Measurements from ENCODE around the gene PCDH10. TPM values are rescaled to one million over a fixed set of nuclear protein-coding genes. Genes with fewer than 3 reads are reported as not detected.
A peak's percentile ranks its signal among the peaks of the same experiment; 100 is the strongest.

PCDH10 gene
- total RNA-seq = not detected
- total RNA-seq (2013) = not detected

- peaks cover 28% of the 10 kb centered on the region for H3K27me3 ChIP-seq (ENCODE audit: control insufficient read depth, insufficient read depth, low read length)
- no peak for TF ChIP-seq CTCF (IDR thresholded peaks at IDR 0.05)
- peaks cover 7% of the 10 kb centered on the region for H3K9me3 ChIP-seq (ENCODE audit: control insufficient read depth, insufficient read depth, low read length)
- DNase-seq (peak in 1 of 2 donors; percentile 13), ATAC-seq (peak in 2 of 3 donors; percentile 48 to 62)
- Mint-ChIP-seq H3K4me3 (peak within 1 kb of the TSS; percentile 75), H3K27ac (no peak within 1 kb of the TSS), H3K9me3 (peaks cover 0 to 8% of the 10 kb centered on the region in 2 donors), H3K4me1 (peaks cover 0 to 13% of the 10 kb centered on the region in 2 donors), H3K27me3 (ENCODE audit: low read depth in 2 of 2) (peaks cover 39 to 66% of the 10 kb centered on the region in 2 donors), H3K36me3 (peaks cover 23% of the 10 kb centered on the region)
- 3% methylated on average over 38 of the region's 38 CpGs for WGBS (ENCODE audit: insufficient coverage)
- peaks cover 7% of the 10 kb centered on the region for H3K4me1 ChIP-seq (ENCODE audit: control insufficient read depth, insufficient read depth, low read length)
- intact Hi-C loops (cut with micrococcal nuclease) = no loop called here
- H3K4me3 ChIP-seq (ENCODE audit: low read length) = no peak within 1 kb of the TSS
- no peak within 1 kb of the TSS for H3K27ac ChIP-seq (ENCODE audit: low read length)
- no peaks in the 10 kb centered on the region for H3K36me3 ChIP-seq (ENCODE audit: control insufficient read depth, insufficient read depth, low read length)
Measured at GRCh38 chr4:133148690-133149363, at the start of gene PCDH10. PCDH10 (plus strand) TSS chr4:133149294; CDS start chr4:133150141, 847 bp downstream.

- no peaks in the 10 kb centered on the region for H3K36me3 ChIP-seq (ENCODE audit: control insufficient read depth, insufficient read depth, low read length)
- no peaks in the 10 kb centered on the region for H3K36me3 Mint-ChIP-seq
- H3K9me3 Mint-ChIP-seq = peaks cover 3 to 10% of the 10 kb centered on the region in 2 donors
- no peaks in the 10 kb centered on the region for H3K27me3 ChIP-seq (ENCODE audit: control insufficient read depth, insufficient read depth, low read length)
- no peaks in the 10 kb centered on the region for H3K9me3 ChIP-seq (ENCODE audit: control insufficient read depth, insufficient read depth, low read length)
- H3K4me3 Mint-ChIP-seq = no peak overlapping the region
- ATAC-seq (no peak), DNase-seq (no peak)
- H3K27ac Mint-ChIP-seq = no peak overlapping the region
- H3K27me3 Mint-ChIP-seq (ENCODE audit: low read depth in 2 of 2) = no peaks in the 10 kb centered on the region
- no peak overlapping the region for H3K4me3 ChIP-seq (ENCODE audit: low read length)
- intact Hi-C loops (cut with micrococcal nuclease) = no loop called here
- no peaks in the 10 kb centered on the region for H3K4me1 ChIP-seq (ENCODE audit: control insufficient read depth, insufficient read depth, low read length)
- no peaks in the 10 kb centered on the region for H3K4me1 Mint-ChIP-seq
- WGBS (ENCODE audit: insufficient coverage) = 89% methylated on average over 6 of the region's 6 CpGs
- TF ChIP-seq CTCF (IDR thresholded peaks at IDR 0.05) = no peak
- H3K27ac ChIP-seq (ENCODE audit: low read length) = no peak overlapping the region
Measured at GRCh38 chr4:133102043-133102442, 47.1 kb upstream of the PCDH10 start.

- peaks cover 3 to 10% of the 10 kb centered on the region in 2 donors for H3K9me3 Mint-ChIP-seq
- H3K27me3 Mint-ChIP-seq (ENCODE audit: low read depth in 2 of 2) = no peaks in the 10 kb centered on the region
- H3K4me3 Mint-ChIP-seq = no peak overlapping the region
- Histone ChIP-seq H3K9me3 (ENCODE audit: control insufficient read depth, insufficient read depth, low read length) (no peaks in the 10 kb centered on the region), H3K27me3 (ENCODE audit: control insufficient read depth, insufficient read depth, low read length) (no peaks in the 10 kb centered on the region), H3K36me3 (ENCODE audit: control insufficient read depth, insufficient read depth, low read length) (no peaks in the 10 kb centered on the region), H3K4me3 (ENCODE audit: low read length) (no peak overlapping the region), H3K27ac (ENCODE audit: low read length) (no peak overlapping the region), H3K4me1 (ENCODE audit: control insufficient read depth, insufficient read depth, low read length) (no peaks in the 10 kb centered on the region)
- 72% methylated on average over 4 of the region's 4 CpGs for WGBS (ENCODE audit: insufficient coverage)
- H3K27ac Mint-ChIP-seq = no peak overlapping the region
- no peak for DNase-seq
- H3K4me1 Mint-ChIP-seq = no peaks in the 10 kb centered on the region
- no peak for TF ChIP-seq CTCF (IDR thresholded peaks at IDR 0.05)
- intact Hi-C loops (cut with micrococcal nuclease) = no loop called here
- no peaks in the 10 kb centered on the region for H3K36me3 Mint-ChIP-seq
- no peak for ATAC-seq
Measured at GRCh38 chr4:133102612-133103409, 46.3 kb upstream of the PCDH10 start.
